Osteocyte (in vitro differentiated cells): ENCODE data around the gene BCL2L1. TPM values are rescaled to one million over a fixed set of nuclear protein-coding genes. Genes with fewer than 3 reads are reported as not detected.

Experiments used
- DNase-seq: peaks from one replicate; pipeline ENCODE4 v3.0.0; 2021; ENCODE audit warnings: mixed read lengths; ENCODE audit not compliant: unreplicated experiment; ENCODE audit errors: extremely low spot score
- H3K27ac Mint-ChIP-seq: one replicate; pipeline ENCODE4 v1.8.0; 2021; ENCODE audit warnings: mild to moderate bottlenecking, mixed read lengths; ENCODE audit not compliant: unreplicated experiment
- H3K27me3 Mint-ChIP-seq: one replicate; pipeline ENCODE4 v1.8.0; 2021; ENCODE audit warnings: mixed read lengths; ENCODE audit not compliant: unreplicated experiment
- H3K36me3 Mint-ChIP-seq: one replicate; pipeline ENCODE4 v1.8.0; 2021; ENCODE audit warnings: mixed read lengths; ENCODE audit not compliant: unreplicated experiment
- H3K4me1 Mint-ChIP-seq: one replicate; pipeline ENCODE4 v1.8.0; 2021; ENCODE audit warnings: mixed read lengths; ENCODE audit not compliant: unreplicated experiment
- H3K4me3 Mint-ChIP-seq: one replicate; pipeline ENCODE4 v1.8.0; 2021; ENCODE audit warnings: mild to moderate bottlenecking, moderate library complexity, mixed read lengths; ENCODE audit not compliant: unreplicated experiment
- H3K9me3 Mint-ChIP-seq: one replicate; pipeline ENCODE4 v1.8.0; 2021; ENCODE audit warnings: mixed read lengths; ENCODE audit not compliant: unreplicated experiment
- total RNA-seq: library from RNA; stranded (reverse); gene quantifications from 2 replicates; pipeline ENCODE4 v1.2.1, GENCODE V29; 2021
- TF ChIP-seq, protein P1 (sequence below): fragments of 200-600 bp; sonication (generic); IDR thresholded peaks from 2 replicates; pipeline ENCODE4 v1.5.0; 2021; ENCODE audit warnings: antibody characterized with exemption, mild to moderate bottlenecking, moderate library complexity

The BCL2L1 gene
- total RNA-seq, 1 donor from 2014 or later, result 67.0 TPM

DNA sequence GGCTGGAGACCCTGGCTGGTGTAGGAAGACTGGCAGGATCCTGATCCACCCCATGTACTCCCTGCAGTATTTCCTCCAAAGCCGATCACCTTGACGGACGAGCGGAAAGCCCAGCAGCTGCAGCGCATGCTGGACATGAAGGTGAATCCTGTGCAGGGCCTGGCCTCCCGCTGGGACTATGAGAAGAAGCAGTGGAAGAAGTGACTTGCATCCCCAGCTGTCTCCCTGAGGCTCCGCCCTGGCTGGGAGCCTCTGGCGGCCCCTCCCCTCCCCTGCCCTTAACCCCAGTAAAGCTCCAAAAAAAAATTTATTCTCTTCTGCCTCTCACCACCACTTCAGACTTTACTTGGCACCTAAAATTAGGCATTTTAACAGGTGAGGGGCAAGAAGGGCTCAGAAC, 78.0 kb downstream of the BCL2L1 start:
- no peak overlapping the region for H3K27ac Mint-ChIP-seq
- no peak overlapping the region for H3K4me3 Mint-ChIP-seq
- H3K4me1 Mint-ChIP-seq, result no peaks in the 10 kb centered on the region
- peaks cover 3% of the 10 kb centered on the region for H3K27me3 Mint-ChIP-seq
- DNase-seq, result no peak
- H3K36me3 Mint-ChIP-seq, result no peaks in the 10 kb centered on the region
- H3K9me3 Mint-ChIP-seq, result no peaks in the 10 kb centered on the region
- TF ChIP-seq, protein P1, sequence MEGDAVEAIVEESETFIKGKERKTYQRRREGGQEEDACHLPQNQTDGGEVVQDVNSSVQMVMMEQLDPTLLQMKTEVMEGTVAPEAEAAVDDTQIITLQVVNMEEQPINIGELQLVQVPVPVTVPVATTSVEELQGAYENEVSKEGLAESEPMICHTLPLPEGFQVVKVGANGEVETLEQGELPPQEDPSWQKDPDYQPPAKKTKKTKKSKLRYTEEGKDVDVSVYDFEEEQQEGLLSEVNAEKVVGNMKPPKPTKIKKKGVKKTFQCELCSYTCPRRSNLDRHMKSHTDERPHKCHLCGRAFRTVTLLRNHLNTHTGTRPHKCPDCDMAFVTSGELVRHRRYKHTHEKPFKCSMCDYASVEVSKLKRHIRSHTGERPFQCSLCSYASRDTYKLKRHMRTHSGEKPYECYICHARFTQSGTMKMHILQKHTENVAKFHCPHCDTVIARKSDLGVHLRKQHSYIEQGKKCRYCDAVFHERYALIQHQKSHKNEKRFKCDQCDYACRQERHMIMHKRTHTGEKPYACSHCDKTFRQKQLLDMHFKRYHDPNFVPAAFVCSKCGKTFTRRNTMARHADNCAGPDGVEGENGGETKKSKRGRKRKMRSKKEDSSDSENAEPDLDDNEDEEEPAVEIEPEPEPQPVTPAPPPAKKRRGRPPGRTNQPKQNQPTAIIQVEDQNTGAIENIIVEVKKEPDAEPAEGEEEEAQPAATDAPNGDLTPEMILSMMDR, result no peak

DNA sequence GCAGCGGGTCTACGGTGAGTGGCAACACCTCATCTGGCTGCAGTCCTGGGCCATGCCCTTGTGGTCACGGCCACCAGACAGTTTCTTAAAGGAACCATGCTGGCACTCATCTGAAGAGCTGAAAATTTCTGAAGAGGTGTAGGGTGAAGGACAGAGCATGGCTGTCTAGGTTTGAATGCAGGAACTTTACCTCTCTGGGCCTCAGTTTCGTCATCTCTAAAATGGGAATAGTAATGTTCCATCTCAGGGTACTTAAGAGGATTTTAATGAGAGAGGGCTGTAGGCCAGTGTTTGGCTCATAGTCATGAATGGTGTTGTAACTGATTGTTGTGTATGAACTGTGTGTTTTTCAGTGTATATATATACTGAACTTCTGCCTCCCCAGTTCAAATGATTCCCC, 79.1 kb downstream of the BCL2L1 start:
- no peak overlapping the region for H3K4me3 Mint-ChIP-seq
- H3K9me3 Mint-ChIP-seq, result no peaks in the 10 kb centered on the region
- no peak for DNase-seq
- no peaks in the 10 kb centered on the region for H3K36me3 Mint-ChIP-seq
- no peaks in the 10 kb centered on the region for H3K4me1 Mint-ChIP-seq
- TF ChIP-seq, protein P1, result no peak
- no peak overlapping the region for H3K27ac Mint-ChIP-seq
- peaks cover 3% of the 10 kb centered on the region for H3K27me3 Mint-ChIP-seq

DNA sequence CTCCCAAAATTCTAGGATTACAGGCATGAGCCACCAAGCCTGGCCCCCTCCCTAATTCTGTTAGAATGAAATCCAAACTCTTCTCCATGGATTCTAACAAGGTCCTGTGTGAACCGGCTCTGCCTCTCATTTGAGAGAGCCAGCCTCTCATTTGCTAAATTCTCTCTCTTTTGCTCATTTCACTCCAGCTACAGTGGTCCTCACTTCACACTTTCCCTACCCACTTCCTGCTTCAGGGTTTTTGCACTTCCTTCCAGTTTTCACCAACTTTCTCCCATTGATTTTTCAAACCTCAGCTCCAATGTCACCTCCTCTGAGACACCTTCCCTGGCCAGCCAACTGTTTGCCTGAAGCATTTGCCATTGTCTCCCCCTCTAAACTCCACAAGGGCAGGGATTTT, 79.8 kb downstream of the BCL2L1 start:
- Mint-ChIP-seq H3K27ac (no peak overlapping the region), H3K4me1 (no peaks in the 10 kb centered on the region)

DNA sequence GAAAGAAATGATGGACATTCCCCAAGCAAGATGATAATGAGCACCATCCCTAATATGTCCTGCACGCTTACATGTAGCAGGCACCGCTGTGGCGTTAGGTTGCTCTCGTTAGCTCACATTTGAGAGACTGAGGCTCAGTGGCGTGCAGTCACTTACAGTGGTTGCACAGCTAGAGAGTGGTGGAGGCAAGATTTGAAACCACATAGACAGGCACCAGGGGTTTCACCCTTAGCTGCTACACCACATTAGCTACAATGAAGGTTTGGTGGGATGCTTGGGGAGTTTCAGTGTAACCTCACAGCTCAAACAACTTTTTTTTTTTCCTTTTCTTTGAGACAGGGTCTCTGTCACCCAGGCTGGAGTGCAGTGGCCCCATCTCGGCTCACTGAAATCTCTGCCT, 81.3 kb downstream of the BCL2L1 start:
- Mint-ChIP-seq H3K27me3 (peaks cover 3% of the 10 kb centered on the region), H3K27ac (no peak overlapping the region), H3K9me3 (no peaks in the 10 kb centered on the region), H3K4me3 (no peak overlapping the region), H3K4me1 (no peaks in the 10 kb centered on the region), H3K36me3 (no peaks in the 10 kb centered on the region)
- no peak for DNase-seq
- TF ChIP-seq, protein P1, result no peak

More for the DNA sequence above, 79.8 kb downstream of the BCL2L1 start:
- H3K9me3 Mint-ChIP-seq, result no peaks in the 10 kb centered on the region
- TF ChIP-seq, protein P1, result no peak
- H3K27me3 Mint-ChIP-seq, result peaks cover 3% of the 10 kb centered on the region
- no peaks in the 10 kb centered on the region for H3K36me3 Mint-ChIP-seq
- no peak overlapping the region for H3K4me3 Mint-ChIP-seq
- no peak for DNase-seq

DNA sequence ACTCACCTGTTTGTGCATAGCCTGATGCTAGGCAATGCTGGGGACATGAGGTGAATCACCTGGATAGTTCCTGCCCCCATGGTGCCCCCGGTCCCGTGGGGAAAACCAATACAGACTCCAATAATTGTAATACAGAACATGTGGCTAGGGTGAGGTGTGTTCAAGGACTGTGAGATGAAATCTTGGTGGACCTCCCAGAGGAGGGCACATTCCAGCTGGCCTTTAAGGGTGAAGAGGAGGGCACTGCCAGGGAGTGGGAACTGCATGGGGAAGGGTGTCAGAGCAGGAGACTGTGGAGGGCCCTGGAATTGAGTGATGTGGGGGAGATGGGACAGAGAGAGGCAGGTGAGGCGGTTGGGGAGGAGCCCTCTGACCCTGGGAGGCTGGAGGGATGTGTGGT, 82.4 kb downstream of the BCL2L1 start:
- Mint-ChIP-seq H3K36me3 (no peaks in the 10 kb centered on the region), H3K9me3 (no peaks in the 10 kb centered on the region), H3K27me3 (peaks cover 3% of the 10 kb centered on the region), H3K4me3 (no peak overlapping the region), H3K4me1 (no peaks in the 10 kb centered on the region), H3K27ac (no peak overlapping the region)
- DNase-seq, result no peak
- TF ChIP-seq, protein P1, result no peak
